HG03354 (cell line): ENCODE data around the gene UFD1.

Experiments used
- ATAC-seq: cut with Tn5 transposase; IDR thresholded peaks from one replicate; pipeline ENCODE4 v1.9.1; 2021; ENCODE audit warnings: mild to moderate bottlenecking; ENCODE audit not compliant: unreplicated experiment, poor library complexity, severe bottlenecking

UFD1 gene

GRCh38 chr22:19434829-19435580 lies 44.0 kb downstream of the UFD1 start:
- no peak for ATAC-seq

GRCh38 chr22:19434401-19434800 lies 44.6 kb downstream of the UFD1 start:
- ATAC-seq = no peak

- peak; percentile 81 for ATAC-seq
Measured at GRCh38 chr22:19432133-19432851, 46.7 kb downstream of the UFD1 start, which contains the start of gene MRPL40. Gene MRPL40, plus strand, starts transcription at chr22:19432545. Its CDS starts 10 bp downstream, at chr22:19432555.

DNA sequence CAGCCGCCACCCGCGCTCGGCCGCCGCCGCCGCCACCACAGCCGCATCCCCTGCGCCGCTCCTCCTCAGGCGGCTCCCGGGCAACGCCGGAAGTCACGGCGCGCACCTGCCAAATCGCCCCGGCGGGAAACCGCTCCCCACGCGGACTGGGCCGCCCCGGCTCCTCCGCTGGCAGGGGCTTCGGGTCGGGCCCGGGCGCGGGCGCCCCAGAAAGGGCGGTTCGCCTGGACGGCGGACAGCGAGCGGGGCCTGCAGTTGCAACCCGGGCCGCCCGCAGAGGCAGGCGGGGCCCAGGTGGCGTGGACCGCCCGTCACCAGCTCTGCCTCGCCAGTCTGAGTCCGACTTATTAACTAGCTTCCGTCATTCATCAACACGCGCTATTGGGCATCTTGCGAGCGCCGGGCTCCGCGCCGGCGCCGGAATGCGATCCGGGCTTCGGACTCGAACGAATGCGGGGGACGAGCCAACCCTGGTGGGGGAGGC lies 47.3 kb downstream of the UFD1 start, which contains the start of gene HIRA:
Gene HIRA, minus strand, starts transcription at position 85 of the 484 bp plus-strand sequence. CDS start 257 bp downstream, outside the sequence.
- peak; percentile 50 for ATAC-seq

DNA sequence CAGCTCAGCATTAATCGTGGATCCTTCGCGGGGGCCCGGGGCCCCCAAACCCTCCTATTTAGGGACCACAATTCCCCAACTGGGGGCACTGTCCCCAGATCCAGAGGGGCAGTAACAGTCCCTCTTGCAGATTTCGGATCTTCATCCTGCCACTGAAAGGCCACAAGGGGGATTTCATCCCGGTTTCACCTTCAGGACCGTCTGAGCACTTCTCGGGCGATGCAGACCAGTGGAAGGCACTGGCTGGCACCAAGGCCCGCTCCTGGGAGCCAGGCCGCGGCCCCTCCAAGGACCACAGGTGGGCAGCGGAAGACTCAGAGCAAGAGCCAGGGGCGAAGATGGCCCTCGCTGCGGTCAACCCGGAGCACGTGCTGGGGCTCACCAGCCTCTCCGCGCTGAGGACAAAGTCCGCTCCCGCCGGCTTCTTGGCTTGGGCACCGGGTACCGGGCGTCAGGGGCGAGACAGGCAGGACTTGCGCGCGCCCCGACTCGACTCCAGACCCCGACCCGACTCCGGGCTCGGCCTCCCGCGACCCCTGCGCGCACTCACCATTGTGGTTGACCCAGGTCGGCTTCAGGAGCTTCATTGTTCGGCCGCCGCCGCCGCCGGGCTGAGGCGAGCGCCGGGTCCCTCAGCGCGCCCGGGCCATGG lies 48.0 kb downstream of the UFD1 start:
- peak; percentile 15 for ATAC-seq

- ATAC-seq = no peak
Measured at GRCh38 chr22:19429950-19430889, 48.8 kb downstream of the UFD1 start.

DNA sequence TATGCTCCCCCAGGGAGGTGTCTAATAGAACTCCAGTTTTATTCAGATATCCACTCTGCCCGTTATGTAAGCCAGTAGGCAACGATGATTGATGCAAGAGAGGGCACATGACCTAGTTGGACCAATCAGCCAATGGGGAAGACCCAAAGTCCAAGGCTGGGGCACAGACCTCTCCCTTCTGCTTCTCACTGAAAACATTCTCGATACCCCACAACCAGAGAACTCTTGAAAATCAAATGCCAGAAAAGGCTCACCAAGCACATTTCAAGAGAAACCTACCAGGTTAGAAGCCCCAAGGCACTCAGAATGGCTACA lies 54.9 kb downstream of the UFD1 start:
- no peak for ATAC-seq

DNA sequence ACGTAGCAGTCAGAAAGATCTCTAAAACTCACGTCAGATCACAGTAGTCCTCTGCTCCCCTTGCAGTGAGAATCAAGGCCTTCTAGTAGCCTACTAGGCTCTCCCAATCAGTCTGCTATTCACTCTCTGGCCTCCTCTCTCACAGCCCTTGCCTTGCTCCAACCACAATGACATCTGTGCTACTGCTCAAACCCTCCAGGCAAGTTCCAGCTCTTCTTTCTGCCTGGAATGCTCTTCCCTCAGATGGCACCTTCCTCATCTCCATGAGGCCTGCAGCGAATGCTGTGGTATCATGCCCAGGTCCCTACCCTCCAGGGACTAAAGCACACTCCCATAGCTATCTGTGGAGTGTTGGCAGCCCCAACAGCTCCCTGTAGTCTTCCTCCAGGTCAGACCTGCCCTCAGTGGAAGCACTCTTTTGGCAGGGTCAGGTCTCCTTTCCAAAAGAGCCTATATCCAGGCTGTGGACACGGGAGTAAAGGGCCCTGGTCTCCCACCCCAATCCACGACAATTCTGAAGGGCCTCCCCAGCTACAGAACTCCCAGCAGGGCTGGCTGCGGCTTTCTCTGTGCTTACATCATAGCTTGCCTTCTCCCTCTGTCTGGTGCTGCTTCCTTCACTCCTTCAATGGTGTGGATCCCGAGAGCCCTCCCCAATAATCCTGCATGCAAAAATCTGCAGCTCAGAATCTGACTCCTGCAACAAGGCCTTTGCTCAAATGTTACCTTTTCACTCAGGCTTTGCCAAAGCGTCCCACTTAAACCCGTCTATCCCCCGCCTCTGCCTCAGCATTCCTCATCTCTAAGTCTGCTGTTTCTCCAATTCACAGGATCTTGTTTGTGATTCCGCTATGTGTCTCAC lies 56.3 kb downstream of the UFD1 start:
- no peak for ATAC-seq

GRCh38 chr22:19420321-19420720 lies 58.7 kb downstream of the UFD1 start:
- ATAC-seq = no peak

GRCh38 chr22:19419464-19420178 lies 59.4 kb downstream of the UFD1 start:
- no peak for ATAC-seq

DNA sequence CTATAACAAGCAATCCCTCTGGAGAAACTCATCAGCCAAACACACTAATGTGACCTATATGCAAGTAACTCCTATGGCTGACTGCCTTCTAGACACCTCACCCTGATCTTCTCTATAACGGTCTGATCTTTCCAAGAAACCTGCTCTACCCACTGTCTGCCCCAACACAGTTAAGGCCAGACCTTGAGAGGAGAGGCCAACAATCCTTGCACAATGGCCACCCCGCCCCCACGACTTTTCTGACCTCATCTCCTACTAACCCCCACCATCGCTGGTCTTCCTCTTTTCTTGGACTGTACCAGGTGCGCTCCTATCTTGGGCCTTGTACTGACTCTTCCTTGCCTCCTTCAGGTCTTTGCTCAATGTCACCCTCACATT lies 59.9 kb downstream of the UFD1 start:
- no peak for ATAC-seq

DNA sequence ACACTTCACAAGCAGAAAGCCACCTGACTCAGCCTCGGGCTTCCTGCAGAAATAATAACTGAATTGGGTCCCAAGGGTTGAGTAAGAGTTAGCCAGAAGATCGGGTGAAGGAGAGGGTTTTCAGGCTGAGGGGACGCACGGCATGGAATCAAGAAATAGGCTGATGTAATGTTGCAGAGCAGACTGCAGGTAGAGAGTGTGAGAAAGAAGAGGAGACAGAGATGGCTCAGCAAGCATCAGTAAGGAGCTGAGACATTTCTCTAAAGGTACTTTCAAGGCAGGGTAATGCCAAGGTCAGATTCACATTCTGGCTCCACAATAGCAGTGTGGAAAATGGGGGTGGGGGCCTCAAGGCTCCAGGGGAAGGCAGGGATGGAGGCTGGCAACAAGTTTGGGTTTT lies 66.1 kb downstream of the UFD1 start:
- ATAC-seq = no peak

- ATAC-seq = no peak
Measured at GRCh38 chr22:19412478-19412877, 66.5 kb downstream of the UFD1 start.

DNA sequence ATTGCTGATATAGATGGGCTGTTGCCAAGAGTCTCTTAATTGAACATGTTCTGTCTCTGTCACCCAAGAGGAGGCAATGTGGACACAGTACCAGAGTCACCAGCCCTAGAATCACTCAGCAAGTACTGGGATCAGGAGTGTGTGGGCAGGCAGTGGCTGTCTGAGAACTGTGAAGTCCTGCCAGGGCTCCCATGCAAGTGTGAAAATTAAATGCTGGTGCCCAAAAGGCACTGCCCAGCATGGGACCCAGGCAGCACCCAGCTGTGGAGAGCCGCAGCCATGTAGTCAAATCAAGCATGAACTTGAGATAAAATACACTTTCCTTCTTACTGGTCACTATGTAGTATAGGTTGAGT lies 67.3 kb downstream of the UFD1 start:
- no peak for ATAC-seq

- no peak for ATAC-seq
Measured at GRCh38 chr22:19410941-19411689, 67.9 kb downstream of the UFD1 start.

- no peak for ATAC-seq
Measured at GRCh38 chr22:19407649-19408606, 71.1 kb downstream of the UFD1 start.
